ENCODE results near the gene JARID2. TPM values are rescaled to one million over a fixed set of nuclear protein-coding genes. Genes with fewer than 3 reads are reported as not detected.
A peak's percentile ranks its signal among the peaks of the same experiment; 100 is the strongest.

Gene JARID2
- total RNA-seq, 3 donors from 2014 or later = 10.5 to 13.9 (median 11.5) TPM

- intact Hi-C loops (cut with DNase I; ENCODE audit: low total_unique reads) = loop anchor here (2.0 to 5.0 kb wide), 2 partner anchors 53 to 1216 kb away; no protein-coding TSS in a partner anchor
- Histone ChIP-seq H3K4me3 (no peak overlapping the region), H3K27ac (no peak overlapping the region), H3K27me3 (no peaks in the 10 kb centered on the region), H3K9me3 (no peaks in the 10 kb centered on the region), H3K36me3 (no peaks in the 10 kb centered on the region), H3K4me1 (peaks cover 0 to 5% of the 10 kb centered on the region in 2 donors)
- DNase-seq (ENCODE audit: low spot score in 2 of 2) = no peak
- TF ChIP-seq POLR2A (IDR thresholded peaks at IDR 0.05) = no peak
- no peak for TF ChIP-seq CTCF (IDR thresholded peaks at IDR 0.05)
Observed at GRCh38 chr6:15363523-15364400, 117.9 kb downstream of the JARID2 start.

- no peak for TF ChIP-seq POLR2AphosphoS5 (IDR thresholded peaks at IDR 0.05)
- no peak for TF ChIP-seq POLR2A (IDR thresholded peaks at IDR 0.05)
- no peak for TF ChIP-seq CTCF (IDR thresholded peaks at IDR 0.05)
- intact Hi-C loops (cut with DNase I; ENCODE audit: low total_unique reads) = loop anchor here (2.0 to 5.0 kb wide), 2 partner anchors 54 to 1217 kb away; no protein-coding TSS in a partner anchor
- DNase-seq (ENCODE audit: low spot score in 2 of 2) = no peak
Observed at GRCh38 chr6:15364401-15365037, 118.7 kb downstream of the JARID2 start.

GRCh38 chr6:15365273-15365687, 119.4 kb downstream of the JARID2 start:
- peak; percentile 34 to 61 for DNase-seq (ENCODE audit: low spot score in 2 of 2)
- Histone ChIP-seq H3K27me3 (no peaks in the 10 kb centered on the region), H3K4me3 (no peak overlapping the region), H3K9me3 (no peaks in the 10 kb centered on the region), H3K4me1 (peaks cover 0 to 5% of the 10 kb centered on the region in 2 donors), H3K27ac (no peak overlapping the region), H3K36me3 (no peaks in the 10 kb centered on the region)
- no peak for TF ChIP-seq CTCF (IDR thresholded peaks at IDR 0.05)
- no peak for TF ChIP-seq POLR2AphosphoS5 (IDR thresholded peaks at IDR 0.05)
- TF ChIP-seq POLR2A (IDR thresholded peaks at IDR 0.05) = no peak
- intact Hi-C loops (cut with DNase I; ENCODE audit: low total_unique reads) = loop anchor here (2.0 kb wide), 1 partner anchor 54 kb away; no protein-coding TSS in a partner anchor

More at GRCh38 chr6:15364401-15365037, 118.7 kb downstream of the JARID2 start:
- H3K27ac ChIP-seq = no peak overlapping the region
- H3K9me3 ChIP-seq = no peaks in the 10 kb centered on the region
- H3K4me3 ChIP-seq = no peak overlapping the region
- H3K4me1 ChIP-seq = peaks cover 0 to 5% of the 10 kb centered on the region in 2 donors
- H3K36me3 ChIP-seq = no peaks in the 10 kb centered on the region
- no peaks in the 10 kb centered on the region for H3K27me3 ChIP-seq

- Histone ChIP-seq H3K4me3 (no peak overlapping the region), H3K4me1 (peaks cover 0 to 5% of the 10 kb centered on the region in 2 donors), H3K27ac (no peak overlapping the region), H3K36me3 (no peaks in the 10 kb centered on the region), H3K27me3 (no peaks in the 10 kb centered on the region), H3K9me3 (no peaks in the 10 kb centered on the region)
- intact Hi-C loops (cut with DNase I; ENCODE audit: low total_unique reads) = no loop called here
- DNase-seq (ENCODE audit: low spot score in 2 of 2) = no peak
- TF ChIP-seq CTCF (IDR thresholded peaks at IDR 0.05) = no peak
- TF ChIP-seq POLR2AphosphoS5 (IDR thresholded peaks at IDR 0.05) = no peak
- no peak for TF ChIP-seq POLR2A (IDR thresholded peaks at IDR 0.05)
Observed at GRCh38 chr6:15366003-15366535, 120.2 kb downstream of the JARID2 start.

Measured in breast epithelium (tissue), 4 donors.